DMS 273 treated with DMSO at 0.1 percent for 48 hours (cell line): ENCODE measurements around the gene C2orf81.
A peak's percentile ranks its signal among the peaks of the same experiment; 100 is the strongest.

Source experiments
- DNase-seq: peaks from one replicate; lab custom pipeline; 2025; lab: John Stamatoyannopoulos, UW

C2orf81 gene

DNA sequence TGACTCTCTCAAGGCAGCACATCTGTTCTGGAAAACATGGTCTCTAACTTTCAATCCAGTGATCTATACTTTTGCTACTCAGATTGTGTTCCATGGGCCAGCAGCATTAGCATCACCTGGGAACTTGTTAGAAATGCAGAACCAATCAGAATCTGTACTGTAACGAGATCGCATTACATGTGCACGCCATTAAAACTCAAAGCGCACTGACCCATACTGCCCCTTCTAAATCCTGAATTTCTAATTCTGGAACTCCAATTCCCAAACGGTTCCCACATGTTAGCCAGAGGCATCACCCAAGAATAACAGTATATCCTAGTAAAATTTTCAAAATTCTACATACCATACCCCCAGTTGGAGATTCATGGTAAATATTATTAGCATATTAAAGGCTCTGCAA is 30.8 kb downstream of the C2orf81 start:
- DNase-seq, result no peak

DNA sequence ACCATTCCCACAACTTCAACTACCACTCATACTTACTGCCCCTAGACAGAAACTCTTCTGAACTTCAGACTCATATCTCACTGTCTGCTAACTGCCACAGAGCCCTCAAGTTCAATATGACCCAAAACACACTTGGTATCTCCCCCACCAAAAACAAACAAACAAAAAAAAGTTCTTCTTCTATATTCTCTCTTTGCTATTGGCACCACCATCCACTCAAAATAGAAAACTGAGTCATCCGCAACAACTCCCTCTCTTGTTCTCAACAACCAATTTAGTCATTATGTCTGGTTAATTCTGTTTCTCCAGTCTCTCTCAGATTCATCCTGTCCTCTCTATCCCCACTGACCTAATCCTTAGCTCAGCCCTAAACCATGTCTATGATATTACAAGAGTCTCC is 34.1 kb downstream of the C2orf81 start:
- no peak for DNase-seq

DNA sequence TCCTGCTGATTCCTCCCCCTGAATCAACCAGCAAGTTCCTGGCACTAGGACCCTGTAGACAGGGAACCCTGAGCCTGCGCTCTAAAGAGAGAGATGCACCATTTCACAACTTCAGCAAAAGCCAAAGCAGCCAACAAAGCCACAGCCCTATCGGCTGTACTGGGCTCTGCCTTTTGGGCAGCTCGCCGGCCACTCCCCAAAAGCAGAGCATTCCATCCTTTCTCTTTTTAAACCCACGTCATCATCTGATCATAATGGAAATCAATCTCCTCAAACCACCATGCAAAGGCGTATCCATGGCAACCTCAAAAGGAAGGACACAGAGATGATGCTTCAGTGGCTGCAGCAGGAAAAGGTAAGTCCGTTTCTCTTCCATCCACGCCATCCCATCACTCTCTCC is 36.0 kb downstream of the C2orf81 start:
- no peak for DNase-seq

DNA sequence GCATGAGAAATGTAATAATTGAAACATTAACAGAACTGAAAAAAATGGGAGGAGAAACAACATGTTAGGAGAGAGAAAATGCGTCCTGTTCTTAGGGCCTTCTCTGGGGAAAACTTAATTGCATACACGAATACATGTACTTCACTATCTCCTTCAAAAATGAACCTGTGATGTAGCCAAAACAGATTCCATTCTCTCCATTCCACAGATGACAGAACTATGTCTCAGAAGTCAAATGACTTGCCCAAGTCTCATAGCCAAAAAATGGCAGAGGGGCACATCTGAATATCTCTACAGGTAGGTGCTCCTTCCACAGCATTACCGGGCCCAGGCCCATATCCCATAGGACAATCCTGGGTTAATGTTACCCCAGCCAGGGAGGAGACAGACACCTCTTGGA is 37.4 kb downstream of the C2orf81 start:
- no peak for DNase-seq

DNA sequence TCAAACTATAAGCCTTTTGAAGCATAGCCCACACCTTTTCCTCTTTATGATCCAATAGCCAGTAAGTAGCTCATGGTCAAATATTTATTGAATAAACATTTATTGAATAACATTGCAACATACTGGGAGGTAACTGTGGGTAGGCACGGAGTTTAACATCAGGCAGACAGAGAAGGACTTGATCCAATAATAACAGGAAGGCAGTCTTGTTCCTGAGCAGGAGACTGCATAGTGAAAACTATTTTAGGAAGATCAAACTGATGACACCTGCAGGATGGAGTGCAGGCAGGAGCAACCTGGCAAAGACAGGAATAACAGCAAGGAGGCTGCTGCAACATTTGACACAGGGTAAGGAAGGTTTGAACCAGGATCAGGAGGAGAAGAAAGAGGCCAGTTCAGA is 38.2 kb downstream of the C2orf81 start:
- no peak for DNase-seq

DNA sequence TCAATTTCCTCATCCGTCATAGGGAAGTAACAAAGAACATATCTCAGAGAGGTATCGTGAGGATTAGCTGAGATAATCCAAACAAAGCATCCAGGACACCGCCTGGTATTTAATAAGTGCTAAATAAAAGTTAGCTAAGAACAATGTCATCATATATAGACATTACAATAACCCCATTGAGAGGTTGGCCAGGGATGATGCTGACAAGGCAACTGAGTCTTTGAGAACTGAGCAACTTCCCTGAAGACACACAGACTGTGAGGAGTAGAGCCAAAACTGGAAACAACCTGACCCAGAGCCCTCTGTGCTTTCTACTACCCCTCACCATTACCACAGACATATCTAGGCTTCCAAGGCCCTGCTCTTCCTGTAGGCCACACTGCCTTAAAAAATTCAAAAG is 39.7 kb downstream of the C2orf81 start:
- no peak for DNase-seq

DNA sequence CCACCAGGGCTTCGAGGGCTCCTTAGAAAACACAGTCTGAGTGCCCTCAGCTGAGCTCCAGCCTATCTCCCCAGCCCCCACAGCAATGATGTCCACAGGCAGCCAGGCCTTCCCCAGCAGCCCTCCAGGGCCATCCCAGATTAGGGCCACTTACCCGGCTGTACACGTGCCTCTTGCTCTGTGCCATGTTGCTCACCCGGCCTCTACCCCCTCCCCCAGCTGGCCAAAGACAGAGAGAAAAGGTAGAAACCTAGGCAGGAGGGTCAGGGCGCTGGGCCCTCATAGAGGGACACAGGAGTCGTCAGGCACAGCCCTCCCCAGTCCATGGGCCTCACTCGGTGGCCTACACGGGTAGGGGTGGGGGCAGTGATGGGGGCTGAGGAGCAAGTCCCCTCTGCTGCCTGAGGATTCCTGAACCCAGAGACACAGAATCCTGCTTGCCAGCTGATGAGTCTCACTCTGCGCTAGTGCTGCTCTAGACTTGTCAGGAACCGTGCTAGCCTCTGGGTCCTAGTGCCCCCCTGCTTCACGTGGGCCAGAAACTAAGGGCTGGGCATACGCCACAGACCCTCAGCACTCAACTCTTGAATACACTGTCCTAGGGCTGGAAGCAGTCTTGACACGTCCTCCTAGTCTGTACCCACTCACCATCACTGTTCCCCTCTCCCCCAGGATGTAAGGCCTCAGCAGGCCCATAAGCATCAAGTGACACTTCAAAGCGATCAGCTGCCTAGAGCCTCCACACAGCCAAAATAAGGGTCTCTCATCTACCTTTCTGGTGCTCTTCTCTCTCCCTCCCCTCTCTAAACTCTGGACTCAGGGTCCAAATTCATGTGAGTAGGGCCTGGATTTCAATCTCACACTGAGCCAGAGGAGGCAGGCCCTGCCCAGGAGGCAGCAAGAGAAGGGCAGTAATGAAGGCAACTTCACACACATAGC is 41.3 kb downstream of the C2orf81 start, which contains the start of gene DCTN1:
TSS of gene DCTN1 (minus strand) at position 461 of the 939 bp plus-strand sequence. CDS start at position 187, 274 bp downstream.
- DNase-seq, result no peak

DNA sequence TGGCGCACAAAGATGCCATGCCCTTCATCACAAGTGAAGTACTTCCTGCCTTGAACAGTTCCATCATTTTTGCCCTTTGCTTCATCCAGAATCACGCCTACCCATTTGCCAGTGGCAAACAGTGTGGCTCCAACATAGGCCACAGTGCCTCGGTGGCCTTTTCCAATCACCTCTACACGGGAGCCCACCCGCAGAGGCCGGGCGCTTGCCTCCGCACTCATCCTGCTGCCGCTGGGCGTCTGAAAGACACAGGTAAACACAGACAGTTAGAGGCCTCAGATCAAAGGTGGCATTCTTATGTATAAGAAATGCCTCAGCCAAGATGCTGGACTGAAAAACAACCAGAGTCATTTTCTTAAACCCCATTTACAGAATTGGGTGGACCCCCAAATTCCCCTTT is 43.4 kb downstream of the C2orf81 start:
- no peak for DNase-seq

DNA sequence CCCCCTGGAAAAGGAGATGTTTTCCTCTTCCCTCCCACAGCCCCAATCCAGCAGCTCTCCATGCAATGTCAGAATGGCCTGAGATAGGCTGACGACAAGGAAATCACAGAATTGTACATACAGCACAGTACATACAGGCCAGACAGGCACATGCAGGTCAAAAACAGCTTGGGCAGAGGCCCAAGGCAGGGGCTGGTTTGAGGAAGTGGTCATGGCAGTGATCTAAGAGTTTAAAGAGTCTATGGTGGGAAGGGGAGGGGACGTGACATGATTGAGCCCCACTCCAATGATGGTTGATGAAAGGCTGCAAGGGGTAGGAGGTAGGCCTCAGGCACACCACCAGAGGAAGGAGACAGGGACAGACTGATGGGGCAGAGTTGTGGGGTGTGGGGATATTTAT is 45.6 kb downstream of the C2orf81 start:
- DNase-seq, result no peak

DNA sequence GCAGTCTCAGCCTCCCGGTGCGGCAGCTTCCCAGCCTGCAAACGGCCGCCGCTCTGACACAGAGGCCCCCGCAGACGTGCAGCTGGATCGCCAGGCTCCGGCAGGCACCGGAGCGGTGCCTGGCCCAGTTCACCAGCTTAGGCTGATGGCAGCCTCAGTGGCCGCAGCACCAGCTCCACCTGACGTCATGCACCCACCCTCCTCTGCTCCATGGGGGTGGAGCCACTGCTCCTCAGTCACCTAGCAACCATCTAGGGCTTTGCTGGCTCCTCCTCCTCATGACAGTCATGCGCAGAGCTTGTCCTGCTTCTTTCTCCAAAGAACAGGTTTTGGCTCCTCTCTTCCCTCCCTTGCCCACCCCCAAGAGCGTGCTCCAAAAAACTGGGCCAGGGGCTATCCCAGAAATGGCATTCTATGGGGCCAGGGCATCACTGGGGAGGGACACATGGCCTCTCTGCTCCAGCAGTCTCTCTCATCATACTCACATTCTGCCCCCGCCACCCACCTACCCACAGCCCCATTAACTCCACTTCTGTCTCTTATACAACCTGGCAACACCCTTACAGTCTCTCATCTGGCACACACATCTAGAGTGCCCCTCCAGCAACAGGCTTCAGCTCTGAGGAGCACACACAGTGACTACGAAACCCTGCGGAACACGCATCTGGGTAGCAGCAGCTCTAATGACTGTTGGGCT is 46.8 kb downstream of the C2orf81 start:
- peak; percentile 24 for DNase-seq

DNA sequence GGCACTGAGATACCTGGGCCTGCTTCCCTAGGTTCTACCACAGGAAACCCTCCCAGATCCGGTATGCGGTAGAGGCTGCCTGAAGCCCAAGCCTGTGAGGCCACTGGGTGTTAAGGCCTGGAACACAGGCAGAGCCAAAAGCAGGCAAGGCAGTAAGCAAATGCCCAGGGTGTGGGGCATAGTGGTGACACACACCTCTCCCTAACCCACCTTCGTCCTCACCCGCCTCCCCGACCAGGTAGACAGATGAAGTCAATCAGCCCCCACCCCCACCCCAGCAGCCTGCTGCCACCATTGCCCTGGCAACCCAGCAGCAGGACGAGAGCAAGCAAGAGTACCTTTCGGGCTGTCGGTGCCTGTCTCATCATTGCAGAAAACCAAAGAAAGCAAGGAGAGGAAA is 47.4 kb downstream of the C2orf81 start:
- DNase-seq, result no peak

DNA sequence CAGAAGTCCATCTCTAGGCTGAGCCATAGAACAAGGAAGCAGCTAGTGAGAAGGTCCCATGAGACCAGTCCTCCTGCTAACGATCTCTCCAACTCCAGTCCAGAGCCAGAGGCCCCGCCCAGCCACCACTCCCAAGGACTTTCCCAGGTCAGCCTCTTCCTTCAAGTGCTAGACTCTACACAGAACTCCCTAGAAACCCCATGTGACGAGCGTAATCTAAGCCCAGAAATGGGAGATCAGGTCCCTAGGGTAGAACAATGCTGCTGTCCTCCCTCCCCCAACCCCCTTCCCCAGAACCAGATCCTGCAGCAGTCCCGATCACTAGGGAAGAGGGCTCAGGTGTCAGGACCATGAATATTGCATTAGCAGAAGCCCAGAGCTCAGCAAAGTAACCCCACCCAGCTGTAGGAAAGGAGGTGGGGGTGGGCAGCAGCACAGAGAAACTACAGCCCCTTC is 48.2 kb downstream of the C2orf81 start:
- no peak for DNase-seq

DNA sequence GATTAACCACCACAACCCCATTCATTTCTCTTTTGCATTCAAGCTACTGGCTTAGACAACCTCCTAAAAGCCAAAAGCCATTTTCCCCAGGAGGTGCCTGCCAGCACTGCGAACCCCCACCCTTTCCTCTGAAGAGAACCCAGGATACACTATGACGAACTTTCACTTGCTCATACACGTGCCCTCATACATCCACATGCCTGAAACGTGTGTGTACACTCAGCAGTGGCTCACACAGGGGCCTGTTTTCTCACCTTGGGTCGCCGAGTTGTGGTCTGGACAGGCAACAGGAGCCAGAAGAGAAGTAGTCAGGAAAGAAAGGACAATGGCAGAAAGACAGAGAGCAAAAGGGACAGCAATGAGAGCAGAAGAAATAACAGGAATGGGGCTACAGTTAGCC is 48.7 kb downstream of the C2orf81 start:
- DNase-seq, result no peak

DNA sequence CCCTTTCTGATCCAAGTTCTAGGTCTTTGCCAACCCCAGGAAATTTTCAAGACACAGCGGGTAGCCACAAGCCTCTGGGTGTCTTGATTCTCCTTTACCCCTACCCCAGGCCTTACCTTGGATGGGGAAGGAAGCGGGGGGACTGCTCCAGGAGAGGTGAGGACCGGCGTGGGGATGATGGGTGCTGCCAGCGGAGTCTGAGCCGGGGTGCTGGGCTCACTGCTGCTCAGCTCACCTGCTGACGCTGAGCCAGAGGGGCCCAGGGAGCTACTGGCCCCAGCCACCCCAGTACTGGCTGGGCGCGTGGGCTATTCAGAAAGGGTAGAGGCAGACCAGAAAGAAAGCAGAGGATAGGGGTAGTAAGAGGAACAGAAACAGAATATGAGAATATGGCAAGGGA is 50.0 kb downstream of the C2orf81 start:
- DNase-seq, result no peak

DNA sequence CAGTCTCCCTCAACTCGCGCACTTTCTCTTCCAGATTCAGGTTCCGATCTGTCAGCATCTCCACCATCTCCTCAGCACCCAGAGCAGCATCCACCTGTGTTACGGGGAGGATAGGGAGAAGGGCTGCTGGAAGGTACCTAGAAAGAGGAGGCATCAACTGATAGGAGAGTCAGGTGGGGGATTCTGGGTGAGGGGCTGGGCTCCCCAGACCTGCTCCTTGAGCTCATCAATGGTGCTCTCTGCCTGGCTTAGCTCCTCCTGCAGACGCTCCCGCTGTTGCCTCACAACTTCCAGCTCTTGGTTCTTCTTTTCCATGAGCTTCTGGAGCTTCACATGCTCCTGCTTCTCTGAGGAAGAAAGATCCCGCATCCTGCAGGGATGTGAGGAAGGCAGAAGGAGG is 51.4 kb downstream of the C2orf81 start:
- no peak for DNase-seq

DNA sequence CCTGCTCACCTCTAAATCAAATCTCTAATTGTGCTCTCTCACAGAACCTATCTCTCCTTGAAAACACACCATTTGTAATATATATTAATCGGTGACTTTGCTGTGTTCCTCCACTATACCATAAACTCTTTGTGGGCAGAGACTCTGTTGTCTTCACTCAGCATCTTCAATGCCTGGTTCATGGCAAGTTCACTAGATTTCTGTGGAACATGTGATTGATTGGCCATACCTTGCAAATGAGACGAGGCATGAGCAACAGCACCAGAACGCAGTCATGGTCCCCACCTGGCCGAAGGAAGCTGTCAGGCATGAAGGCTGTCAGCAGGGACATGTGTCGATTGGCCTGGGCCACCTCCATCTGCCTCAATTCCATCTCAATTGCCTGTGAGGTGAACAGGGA is 52.9 kb downstream of the C2orf81 start:
- DNase-seq, result no peak

DNA sequence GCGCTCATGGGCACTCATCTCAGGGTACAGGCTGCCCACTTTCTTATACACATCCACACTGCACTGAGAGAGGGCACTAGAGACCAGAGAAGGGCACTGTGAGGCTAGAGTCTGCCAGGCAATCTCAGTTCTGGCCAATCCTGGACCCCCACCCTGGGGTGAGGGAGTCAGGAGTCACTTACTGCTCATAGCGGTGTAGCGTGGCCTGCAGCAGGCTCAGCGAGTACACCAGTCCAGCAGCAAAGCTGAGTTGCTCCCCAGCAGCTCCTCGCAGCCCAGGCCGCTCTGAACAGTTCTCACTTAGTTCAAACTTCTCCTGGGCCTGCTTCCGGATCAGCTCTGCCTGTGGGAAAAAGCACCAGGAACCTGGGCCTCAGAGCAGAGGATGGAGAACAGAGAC is 53.6 kb downstream of the C2orf81 start:
- DNase-seq, result no peak

DNA sequence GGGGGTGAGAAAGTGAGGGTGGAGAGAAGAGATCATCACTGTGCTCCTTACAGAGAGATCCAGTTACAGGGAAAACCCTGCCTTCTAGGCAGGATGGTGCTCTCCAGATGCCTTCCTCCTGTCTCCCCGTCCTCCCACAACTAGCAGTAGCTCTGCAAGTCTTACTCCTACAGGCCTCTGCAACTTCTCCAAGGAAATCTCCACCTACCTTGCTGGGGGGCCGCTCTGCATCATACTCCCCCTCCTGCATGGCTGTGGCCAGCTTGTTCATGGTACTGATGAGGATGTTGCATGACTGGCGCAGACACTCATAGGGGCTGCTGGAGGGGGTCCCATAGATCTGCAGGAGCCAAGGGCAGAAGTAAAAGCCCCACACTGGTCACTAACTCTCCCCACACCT is 55.4 kb downstream of the C2orf81 start:
- no peak for DNase-seq

DNA sequence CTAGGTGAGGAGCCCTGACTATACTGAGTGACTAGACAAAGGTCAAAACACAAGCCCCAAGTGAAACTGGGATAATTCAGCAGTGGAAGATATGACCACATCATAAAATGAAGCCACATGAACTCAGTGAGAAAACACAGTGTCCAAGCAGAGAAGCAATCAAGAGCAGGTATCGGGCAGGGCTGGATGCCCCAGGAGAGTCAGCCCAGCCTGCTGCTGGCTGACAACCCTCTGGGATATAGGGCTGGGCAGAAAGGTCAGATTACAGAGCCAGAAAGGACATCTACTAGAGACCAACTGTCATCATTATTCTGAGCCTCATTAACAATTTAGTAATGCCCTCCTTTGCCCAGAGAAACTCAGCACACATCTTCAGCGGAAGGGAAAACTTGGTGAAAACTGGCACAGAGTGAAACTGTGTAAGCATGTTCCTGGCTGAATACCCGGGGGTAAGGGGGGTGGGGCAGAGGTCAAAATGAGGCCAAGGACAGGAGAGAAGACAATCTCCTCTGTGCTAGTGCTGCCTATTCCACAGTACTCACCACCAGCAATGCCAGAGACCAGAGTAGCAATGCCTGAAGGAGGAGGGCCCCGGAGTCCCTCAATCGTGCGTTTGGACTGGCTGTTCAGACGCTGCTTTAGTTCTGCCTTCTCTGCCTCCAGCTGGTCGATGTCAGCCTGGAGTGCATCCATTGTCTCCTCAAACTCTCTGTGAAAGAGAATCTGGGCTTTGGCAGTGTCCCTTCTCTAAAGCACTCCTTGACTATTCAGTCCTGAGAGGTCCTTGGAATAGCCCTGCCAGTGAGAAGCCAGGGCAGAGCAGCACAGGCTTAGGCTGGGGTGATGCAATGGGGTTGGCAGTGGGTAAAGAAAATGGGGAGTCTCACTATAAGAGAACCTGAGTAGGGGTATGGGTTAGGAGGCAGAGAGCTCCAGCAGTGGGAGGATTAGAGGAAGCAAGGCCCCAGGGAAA is 56.6 kb downstream of the C2orf81 start:
- no peak for DNase-seq
